HFF-Myc (cell line): ENCODE results near the gene EYS.

ENCODE experiments used
- DNase-seq: peaks from one replicate; pipeline ENCODE4 v3.0.0-alpha.2; 2011; ENCODE audit warnings: low read depth; ENCODE audit errors: extremely low read depth
- H3K4me3 ChIP-seq: replicated peaks from 2 replicates; pipeline ENCODE4 v1.5.1; 2011; ENCODE audit warnings: low read depth, mild to moderate bottlenecking, control low read depth, low read length
- CTCF ChIP-seq: IDR thresholded peaks from 2 replicates; pipeline ENCODE4 v1.5.1; 2012; ENCODE audit warnings: mild to moderate bottlenecking, low read depth, low read length, control low read depth; ENCODE audit errors: missing control alignments

Gene EYS

GRCh38 chr6:64926051-64926450, 781.0 kb downstream of the EYS start:
- H3K4me3 ChIP-seq: no peak overlapping the region
- DNase-seq: no peak

GRCh38 chr6:64920257-64920656, 786.8 kb downstream of the EYS start:
- DNase-seq: no peak
- TF ChIP-seq CTCF: no peak

More at GRCh38 chr6:64926051-64926450, 781.0 kb downstream of the EYS start:
- TF ChIP-seq CTCF: no peak

GRCh38 chr6:64914124-64914523, 792.9 kb downstream of the EYS start:
- H3K4me3 ChIP-seq: no peak overlapping the region
- no peak for DNase-seq
- TF ChIP-seq CTCF: no peak

More at GRCh38 chr6:64920257-64920656, 786.8 kb downstream of the EYS start:
- H3K4me3 ChIP-seq: no peak overlapping the region

- H3K4me3 ChIP-seq: no peak overlapping the region
- no peak for TF ChIP-seq CTCF
- DNase-seq: no peak
Observed at GRCh38 chr6:64912966-64913365, 794.1 kb downstream of the EYS start.

- DNase-seq: no peak
- no peak overlapping the region for H3K4me3 ChIP-seq
- no peak for TF ChIP-seq CTCF
Observed at GRCh38 chr6:64908104-64908503, 798.9 kb downstream of the EYS start.

GRCh38 chr6:64904616-64905015, 802.4 kb downstream of the EYS start:
- H3K4me3 ChIP-seq: no peak overlapping the region
- no peak for DNase-seq
- no peak for TF ChIP-seq CTCF

- H3K4me3 ChIP-seq: no peak overlapping the region
- no peak for DNase-seq
- TF ChIP-seq CTCF: no peak
Observed at GRCh38 chr6:64902596-64902995, 804.4 kb downstream of the EYS start.
